Thymus (tissue), 11 donors: ENCODE results near the gene MARCHF3. TPM values are rescaled to one million over a fixed set of nuclear protein-coding genes. Genes with fewer than 3 reads are reported as not detected.

Experiments used
- DNase-seq, 9 donors: peaks; one replicate each; pipeline ENCODE4 v3.0.0-alpha.2; 2013; ENCODE audit warnings: low spot score in 9 of 9, low read depth in 6 of 9, missing footprints in 1 of 9
- H3K27ac ChIP-seq, 2 donors: one replicate each; pipeline ENCODE4 v1.5.1; 2013; ENCODE audit warnings: control low read depth in 1 of 2, low read depth in 1 of 2, low read length in 1 of 2, mild to moderate bottlenecking in 1 of 2, moderate library complexity in 1 of 2
- H3K27me3 ChIP-seq, 2 donors: one replicate each; pipeline ENCODE4 v1.5.1; 2013; ENCODE audit warnings: low read length in 1 of 2; ENCODE audit not compliant: control insufficient read depth in 2 of 2, insufficient read depth in 1 of 2
- H3K36me3 ChIP-seq, 2 donors: one replicate each; pipeline ENCODE4 v1.5.1; 2013; ENCODE audit warnings: low read length in 1 of 2, mild to moderate bottlenecking in 1 of 2, moderate library complexity in 1 of 2; ENCODE audit not compliant: control insufficient read depth in 2 of 2, insufficient read depth in 2 of 2
- H3K4me1 ChIP-seq, 2 donors: one replicate each; pipeline ENCODE4 v1.5.1; 2013; ENCODE audit warnings: low read length in 2 of 2; ENCODE audit not compliant: control insufficient read depth in 2 of 2, insufficient read depth in 2 of 2
- H3K4me3 ChIP-seq, 2 donors: one replicate each; pipeline ENCODE4 v1.5.1; 2013; ENCODE audit warnings: low read length in 2 of 2, control low read depth in 1 of 2, mild to moderate bottlenecking in 1 of 2
- H3K9me3 ChIP-seq, 2 donors: one replicate each; pipeline ENCODE4 v1.5.1; 2013; ENCODE audit warnings: low read length in 1 of 2, mild to moderate bottlenecking in 1 of 2; ENCODE audit not compliant: control insufficient read depth in 2 of 2, insufficient read depth in 1 of 2
- WGBS: extraction: QIAGEN DNeasy Blood & Tissue Kit; methylation state at CpG from one replicate; pipeline ENCODE4 v1.1.7; 2013; 5-methylcytosine and 5-hydroxymethylcytosine counted together
- polyA plus RNA-seq: library from polyadenylated mRNA; stranded (reverse); fragments of 200-250 nt; gene quantifications from one replicate; pipeline ENCODE4 v1.2.3, GENCODE V29; 2013
- total RNA-seq: library from RNA; stranded (reverse); fragments of 120-200 nt; gene quantifications from one replicate; pipeline ENCODE4 v1.2.4, GENCODE V29; 2013
- donor health status: healthy.

MARCHF3 gene
- total and polyA plus RNA-seq, 2 donors: 5.0 to 5.1 TPM

DNA sequence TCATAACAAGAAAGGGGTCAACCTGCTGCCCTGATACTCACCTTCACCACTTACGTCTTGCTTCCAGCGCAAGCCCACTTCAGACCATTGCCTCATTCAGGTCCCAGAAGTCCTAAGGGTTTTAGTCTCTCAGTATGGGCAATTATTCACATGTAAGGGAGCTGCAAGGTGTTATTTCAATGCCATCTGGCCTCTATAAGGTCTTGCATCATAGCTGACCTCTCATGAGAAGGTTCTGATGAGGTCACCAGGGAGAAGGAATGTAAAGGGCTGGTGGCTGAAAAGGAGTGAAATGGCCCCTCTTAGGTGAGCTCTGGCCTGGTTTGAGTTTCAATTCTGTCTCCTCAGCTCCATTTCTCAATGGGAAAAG is 1.5 kb upstream of the MARCHF3 start:
- no peak for DNase-seq
- H3K4me1 ChIP-seq: peaks cover 5 to 22% of the 10 kb centered on the region in 2 donors
- H3K27ac ChIP-seq: no peak overlapping the region
- 98% methylated on average over 2 of the region's 2 CpGs for WGBS
- no peaks in the 10 kb centered on the region for H3K36me3 ChIP-seq
- peaks cover 0 to 1% of the 10 kb centered on the region in 2 donors for H3K9me3 ChIP-seq
- no peak overlapping the region for H3K4me3 ChIP-seq
- H3K27me3 ChIP-seq: peaks cover 5 to 35% of the 10 kb centered on the region in 2 donors

DNA sequence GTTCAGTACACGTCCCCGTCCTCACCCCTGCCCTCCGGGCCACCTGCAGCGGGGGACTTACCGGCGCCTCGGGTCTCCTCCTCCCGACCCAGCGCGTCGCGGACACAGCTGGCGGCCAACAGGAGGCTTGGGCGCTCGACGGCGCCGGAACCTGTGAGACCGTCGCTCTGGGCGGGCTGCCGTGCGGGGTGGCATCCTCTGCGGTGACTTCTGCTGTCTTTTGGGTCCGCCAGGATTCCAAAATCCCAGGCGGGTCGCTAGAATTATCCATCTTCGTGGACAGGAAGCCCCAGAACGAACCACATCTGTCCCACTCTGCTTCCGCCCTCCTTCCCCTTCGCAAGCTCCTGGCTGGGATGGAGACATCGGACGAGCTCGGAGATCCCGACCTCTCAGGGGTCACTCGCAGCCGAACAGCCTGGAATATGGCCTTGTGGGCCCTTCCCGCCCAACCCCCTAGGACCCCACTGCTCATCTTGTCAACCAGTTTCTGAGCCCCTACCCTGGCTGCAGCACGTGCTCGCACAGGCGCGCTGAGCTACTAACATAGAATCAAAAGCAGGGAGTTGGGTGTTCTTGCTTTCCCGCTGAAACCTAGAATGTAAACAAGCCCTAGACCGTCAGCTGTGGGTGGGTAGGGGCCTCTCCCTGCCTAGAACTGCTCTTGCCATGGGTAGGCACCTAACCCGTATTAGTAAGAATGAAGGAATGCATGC is 947 bp upstream of the MARCHF3 start:
- Histone ChIP-seq H3K4me3 (peak overlapping the region; percentile 74 to 76), H3K4me1 (peaks cover 5 to 22% of the 10 kb centered on the region in 2 donors), H3K27me3 (peaks cover 5 to 35% of the 10 kb centered on the region in 2 donors), H3K9me3 (peaks cover 0 to 1% of the 10 kb centered on the region in 2 donors), H3K36me3 (no peaks in the 10 kb centered on the region), H3K27ac (no peak overlapping the region)
- WGBS: 23% methylated on average over 45 of the region's 45 CpGs
- peak in 2 of 9 donors; percentile 36 to 44 for DNase-seq

DNA sequence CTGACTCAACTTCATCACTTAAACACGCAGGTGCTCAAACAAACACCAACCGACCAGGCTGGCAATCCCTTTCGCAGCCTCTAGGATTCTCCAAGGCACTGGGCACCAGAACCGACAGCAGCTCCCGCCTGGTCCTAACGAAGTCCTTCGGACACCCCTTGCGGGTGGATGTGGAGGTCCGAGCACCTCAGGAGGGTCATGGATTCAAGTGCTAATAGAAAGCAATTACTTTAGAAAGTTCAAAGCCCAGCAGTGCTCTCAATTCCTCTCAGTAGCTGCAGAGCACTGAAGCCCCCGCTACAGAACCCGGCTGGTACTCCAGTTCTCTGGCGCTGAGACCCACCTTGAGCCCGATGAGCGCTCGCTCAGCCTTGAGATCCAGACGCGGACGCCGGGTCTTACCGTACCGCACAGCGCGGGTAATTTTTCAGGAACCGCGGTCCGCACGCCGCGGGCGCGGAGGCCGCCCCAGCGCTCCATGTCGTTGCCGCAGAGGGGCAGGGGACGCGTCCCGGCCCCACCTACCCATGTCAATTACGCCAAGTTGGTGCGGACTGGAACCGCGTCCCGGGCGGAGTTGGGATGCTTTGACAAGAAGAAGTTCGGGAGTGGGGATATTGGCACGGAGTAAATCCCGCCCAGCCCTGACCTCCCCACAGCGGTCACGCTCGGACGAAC is 638 bp downstream of the MARCHF3 start:
- no peaks in the 10 kb centered on the region for H3K36me3 ChIP-seq
- peaks cover 5 to 22% of the 10 kb centered on the region in 2 donors for H3K4me1 ChIP-seq
- under 1% methylated on average over 51 of the region's 51 CpGs for WGBS
- H3K4me3 ChIP-seq: peak overlapping the region; percentile 74 to 76
- H3K27ac ChIP-seq: peak overlapping the region; percentile 45 to 80
- DNase-seq: peak in 5 of 9 donors; percentile 39 to 79 (median 60)
- H3K27me3 ChIP-seq: peaks cover 5 to 35% of the 10 kb centered on the region in 2 donors
- peaks cover 0 to 1% of the 10 kb centered on the region in 2 donors for H3K9me3 ChIP-seq

DNA sequence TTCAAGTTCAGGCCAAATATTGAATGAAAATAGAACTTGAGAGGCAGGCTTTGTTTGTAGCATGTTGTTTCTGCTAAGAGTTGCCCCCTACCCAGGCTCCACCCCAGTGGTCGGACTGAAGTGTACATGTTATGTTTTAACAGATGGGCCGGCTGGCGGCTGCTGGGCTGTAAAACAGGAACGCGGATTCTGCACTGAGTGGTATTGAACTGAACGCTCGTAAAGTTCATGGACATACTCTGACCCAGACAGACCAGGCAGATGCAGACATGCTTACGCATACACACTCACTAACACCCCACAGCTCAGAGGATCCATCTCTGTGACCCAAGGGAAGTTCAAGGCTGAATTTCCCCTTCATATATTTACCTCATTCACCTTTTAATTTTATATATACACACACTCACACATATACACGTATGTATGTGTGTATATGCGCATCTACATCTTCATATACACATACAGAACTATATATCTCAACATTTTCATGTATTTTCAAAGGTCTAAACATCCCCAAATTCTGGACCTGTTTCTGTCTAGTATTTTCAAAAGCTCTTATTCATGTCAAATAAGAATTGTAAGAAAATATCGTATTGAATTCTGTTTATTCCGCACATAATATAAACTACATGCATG is 1.4 kb downstream of the MARCHF3 start:
- H3K4me1 ChIP-seq: peaks cover 5 to 22% of the 10 kb centered on the region in 2 donors
- no peaks in the 10 kb centered on the region for H3K36me3 ChIP-seq
- peak in 2 of 9 donors; percentile 13 to 30 for DNase-seq
- H3K9me3 ChIP-seq: peaks cover 0 to 1% of the 10 kb centered on the region in 2 donors
- no peak overlapping the region for H3K27ac ChIP-seq
- H3K4me3 ChIP-seq: peak overlapping the region; percentile 74 to 76
- peaks cover 5 to 35% of the 10 kb centered on the region in 2 donors for H3K27me3 ChIP-seq
- WGBS: 37% methylated on average over 12 of the region's 12 CpGs

DNA sequence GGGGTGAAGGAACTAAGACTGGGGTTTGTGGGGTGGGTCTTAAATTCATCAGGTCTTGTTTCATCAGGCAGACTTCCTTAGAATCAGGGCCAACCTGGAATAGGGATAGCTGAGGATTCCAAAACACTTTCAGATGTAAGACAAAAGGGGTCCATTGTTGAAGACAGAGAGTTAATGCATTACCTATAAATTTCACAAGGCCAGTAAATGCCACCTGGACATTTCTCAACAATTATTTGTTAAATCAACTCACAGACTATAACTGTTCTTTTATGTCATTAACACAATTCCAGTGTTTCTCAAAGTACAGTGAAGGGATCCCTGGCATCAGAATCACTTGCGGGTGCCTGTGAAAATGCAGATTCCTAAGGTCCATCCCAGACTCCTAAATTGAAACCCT is 2.8 kb downstream of the MARCHF3 start:
- no peak for DNase-seq
- Histone ChIP-seq H3K27me3 (peaks cover 5 to 35% of the 10 kb centered on the region in 2 donors), H3K4me3 (no peak overlapping the region), H3K36me3 (no peaks in the 10 kb centered on the region), H3K9me3 (peaks cover 0 to 1% of the 10 kb centered on the region in 2 donors), H3K4me1 (peaks cover 5 to 22% of the 10 kb centered on the region in 2 donors), H3K27ac (no peak overlapping the region)
- 97% methylated on average over 1 of the region's 1 CpG for WGBS

DNA sequence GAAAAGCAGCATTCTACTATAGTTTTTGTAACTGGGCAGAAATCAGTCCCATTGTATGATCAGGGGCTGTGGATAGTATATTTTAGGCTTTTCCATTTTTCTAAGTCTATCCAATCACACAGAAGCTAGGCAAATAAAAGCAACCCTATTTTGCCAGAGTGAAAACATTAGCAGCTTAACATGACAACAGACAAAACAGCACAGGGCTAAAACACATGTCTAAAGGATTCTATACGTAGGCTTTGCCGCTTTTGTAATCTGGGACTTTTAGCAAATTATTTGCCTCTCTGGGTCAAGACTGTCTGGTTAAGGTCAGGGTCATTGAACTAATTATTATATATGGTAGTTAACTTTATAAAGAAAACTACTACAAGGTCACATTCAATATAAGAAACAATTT is 4.2 kb downstream of the MARCHF3 start:
- Histone ChIP-seq H3K4me1 (peaks cover 2 to 17% of the 10 kb centered on the region in 2 donors), H3K27me3 (peaks cover 2 to 25% of the 10 kb centered on the region in 2 donors), H3K4me3 (no peak overlapping the region), H3K9me3 (peaks cover 0 to 1% of the 10 kb centered on the region in 2 donors), H3K36me3 (no peaks in the 10 kb centered on the region), H3K27ac (no peak overlapping the region)
- no peak for DNase-seq
- WGBS: 97% methylated on average over 2 of the region's 2 CpGs

DNA sequence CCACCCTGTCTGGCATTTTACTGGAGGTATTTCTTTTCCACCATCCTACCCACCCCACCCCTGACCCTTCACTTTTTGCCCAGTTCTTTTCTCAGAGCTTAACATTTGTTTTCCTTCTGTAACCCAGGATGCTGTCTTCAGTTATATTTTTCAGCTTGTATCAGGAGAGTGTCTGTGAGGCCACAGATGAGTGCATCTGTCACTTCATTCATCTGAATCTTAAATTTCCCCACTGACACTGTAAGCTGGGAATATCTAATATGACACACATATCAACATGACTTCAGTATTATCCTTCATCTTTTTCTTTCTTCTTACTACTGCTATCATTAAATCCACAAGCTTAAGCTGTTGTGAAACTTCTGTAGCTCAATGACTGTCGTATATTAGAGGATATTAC is 4.9 kb downstream of the MARCHF3 start:
- Histone ChIP-seq H3K27me3 (peaks cover 2 to 19% of the 10 kb centered on the region in 2 donors), H3K27ac (no peak overlapping the region), H3K9me3 (no peaks in the 10 kb centered on the region), H3K4me1 (peaks cover 2 to 12% of the 10 kb centered on the region in 2 donors), H3K36me3 (no peaks in the 10 kb centered on the region), H3K4me3 (no peak overlapping the region)
- DNase-seq: no peak
- WGBS: 97% methylated on average over 1 of the region's 1 CpG

DNA sequence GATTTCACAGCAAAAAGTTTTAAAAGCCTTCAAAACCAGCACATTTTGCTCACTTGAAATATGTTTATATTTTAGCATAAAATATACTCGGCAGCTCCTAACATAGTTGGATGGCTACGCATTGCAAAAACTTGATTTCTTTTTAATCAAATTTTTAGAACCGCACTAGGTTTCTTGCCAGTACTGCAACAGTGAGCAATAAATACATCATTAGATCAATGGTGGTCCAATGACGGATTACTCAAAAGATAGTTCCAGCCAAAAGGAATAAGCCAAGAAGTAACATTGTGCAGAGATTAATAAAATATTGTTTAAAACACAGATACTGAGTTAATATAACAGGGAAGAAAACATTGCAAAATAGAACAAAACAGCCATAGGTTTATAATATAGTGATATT is 5.5 kb downstream of the MARCHF3 start:
- no peaks in the 10 kb centered on the region for H3K36me3 ChIP-seq
- H3K9me3 ChIP-seq: no peaks in the 10 kb centered on the region
- H3K4me1 ChIP-seq: peaks cover 2 to 11% of the 10 kb centered on the region in 2 donors
- H3K27me3 ChIP-seq: peaks cover 2 to 14% of the 10 kb centered on the region in 2 donors
- DNase-seq: no peak
- no peak overlapping the region for H3K27ac ChIP-seq
- H3K4me3 ChIP-seq: no peak overlapping the region
- 73% methylated on average over 4 of the region's 4 CpGs for WGBS
